Peyer's patch (tissue), 4 donors: ENCODE measurements around the gene IFI27L1. TPM values are rescaled to one million over a fixed set of nuclear protein-coding genes. Genes with fewer than 3 reads are reported as not detected.

Experiments
- DNase-seq, 3 donors: peaks; one replicate each; pipeline ENCODE4 v3.0.0-alpha.2; 2017 to 2019
- H3K27ac ChIP-seq, 4 donors: fragments of 200-600 bp; sonication (generic); one replicate each; pipeline ENCODE4 v1.5.1; 2016 to 2019
- H3K27me3 ChIP-seq, 2 donors: fragments of 200-600 bp; sonication (generic); one replicate each; pipeline ENCODE4 v1.5.1; 2019
- H3K36me3 ChIP-seq, 3 donors: fragments of 200-600 bp; sonication (generic); one replicate each; pipeline ENCODE4 v1.5.1; 2016 to 2019
- H3K4me1 ChIP-seq, 4 donors: fragments of 200-600 bp; sonication (generic); one replicate each; pipeline ENCODE4 v1.5.1; 2016 to 2019
- H3K4me3 ChIP-seq, 4 donors: fragments of 200-600 bp; sonication (generic); 1 replicate in 3 of 4; 2 replicates in 1 of 4; pipeline ENCODE4 v1.5.1; 2016 to 2019; ENCODE audit warnings: mild to moderate bottlenecking in 1 of 4
- H3K9me3 ChIP-seq, 4 donors: fragments of 200-600 bp; sonication (generic); one replicate each; pipeline ENCODE4 v1.5.1; 2016 to 2019; ENCODE audit warnings: mild to moderate bottlenecking in 1 of 4
- CTCF ChIP-seq, 6 experiments: fragments of 450-650 bp in 4 of 6; fragments of 200-600 bp in 2 of 6; sonication (generic) in 1 of 6; IDR thresholded peaks; one replicate each; pipeline ENCODE4 v1.5.1; 2017 to 2019; ENCODE audit warnings: antibody characterized with exemption in 6 of 6, mild to moderate bottlenecking in 3 of 6, moderate library complexity in 1 of 6
- POLR2A ChIP-seq, 2 donors: fragments of 450-650 bp; IDR thresholded peaks; one replicate each; pipeline ENCODE4 v1.5.1; 2017; ENCODE audit warnings: antibody characterized with exemption in 2 of 2, mild to moderate bottlenecking in 2 of 2, moderate library complexity in 2 of 2
- total RNA-seq, 4 donors: library from RNA; depleted of rRNA; stranded (reverse); fragments of >200 nt; gene quantifications; one replicate each; pipeline ENCODE4 v1.1.0, GENCODE V29; 2016

IFI27L1 gene
- total RNA-seq, 4 donors from 2014 or later = 4.9 to 14.7 (median 6.6) TPM

GRCh38 chr14:94113073-94113472, 32.0 kb downstream of the IFI27L1 start:
- peak in 1 of 3 donors; percentile 42 for DNase-seq
- no peaks in the 10 kb centered on the region for H3K9me3 ChIP-seq
- no peaks in the 10 kb centered on the region for H3K36me3 ChIP-seq
- no peak overlapping the region for H3K4me3 ChIP-seq
- H3K4me1 ChIP-seq = peaks cover 0 to 37% (median 3%) of the 10 kb centered on the region in 4 donors
- TF ChIP-seq CTCF (IDR thresholded peaks at IDR 0.05) (no peak), POLR2A (IDR thresholded peaks at IDR 0.05) (no peak)
- no peaks in the 10 kb centered on the region for H3K27me3 ChIP-seq
- H3K27ac ChIP-seq = peak overlapping the region in 2 of 4 donors; percentile 47 to 66

- peak overlapping the region in 3 of 4 donors; percentile 17 to 47 (median 41) for H3K27ac ChIP-seq
- H3K4me3 ChIP-seq = no peak overlapping the region
- TF ChIP-seq CTCF (IDR thresholded peaks at IDR 0.05) (no peak), POLR2A (IDR thresholded peaks at IDR 0.05) (no peak)
- no peaks in the 10 kb centered on the region for H3K9me3 ChIP-seq
- H3K36me3 ChIP-seq = no peaks in the 10 kb centered on the region
- peaks cover 0 to 37% (median 3%) of the 10 kb centered on the region in 4 donors for H3K4me1 ChIP-seq
- peak in 1 of 3 donors; percentile 68 for DNase-seq
- H3K27me3 ChIP-seq = no peaks in the 10 kb centered on the region
Measured at GRCh38 chr14:94113490-94113889, 32.4 kb downstream of the IFI27L1 start.

GRCh38 chr14:94113908-94114588, 32.9 kb downstream of the IFI27L1 start:
- Histone ChIP-seq H3K27ac (peak overlapping the region in 3 of 4 donors; percentile 17 to 47 (median 41)), H3K4me1 (peaks cover 0 to 37% (median 3%) of the 10 kb centered on the region in 4 donors), H3K36me3 (no peaks in the 10 kb centered on the region)

GRCh38 chr14:94114589-94115057, 33.5 kb downstream of the IFI27L1 start:
- no peak overlapping the region for H3K4me3 ChIP-seq
- peaks cover 0 to 8% (median 3%) of the 10 kb centered on the region in 4 donors for H3K9me3 ChIP-seq
- no peaks in the 10 kb centered on the region for H3K36me3 ChIP-seq
- TF ChIP-seq POLR2A (IDR thresholded peaks at IDR 0.05) (no peak), CTCF (IDR thresholded peaks at IDR 0.05) (no peak)
- H3K27me3 ChIP-seq = no peaks in the 10 kb centered on the region
- H3K4me1 ChIP-seq = peaks cover 0 to 36% (median 3%) of the 10 kb centered on the region in 4 donors
- H3K27ac ChIP-seq = peak overlapping the region in 2 of 4 donors; percentile 41 to 47
- no peak for DNase-seq

More at GRCh38 chr14:94113908-94114588, 32.9 kb downstream of the IFI27L1 start:
- peak in 1 of 3 donors; percentile 27 for DNase-seq
- peaks cover 0 to 2% (median under 1%) of the 10 kb centered on the region in 4 donors for H3K9me3 ChIP-seq
- H3K4me3 ChIP-seq = no peak overlapping the region
- TF ChIP-seq CTCF (IDR thresholded peaks at IDR 0.05) = no peak
- no peak for TF ChIP-seq POLR2A (IDR thresholded peaks at IDR 0.05)
- no peaks in the 10 kb centered on the region for H3K27me3 ChIP-seq

GRCh38 chr14:94115058-94115591, 34.0 kb downstream of the IFI27L1 start:
- no peak for TF ChIP-seq POLR2A (IDR thresholded peaks at IDR 0.05)
- TF ChIP-seq CTCF (IDR thresholded peaks at IDR 0.05) = no peak
- DNase-seq = peak in 1 of 3 donors; percentile 59
- peak overlapping the region in 2 of 4 donors; percentile 41 to 47 for H3K27ac ChIP-seq
- peaks cover 0 to 31% (median 3%) of the 10 kb centered on the region in 4 donors for H3K4me1 ChIP-seq
- no peaks in the 10 kb centered on the region for H3K36me3 ChIP-seq
- H3K27me3 ChIP-seq = no peaks in the 10 kb centered on the region
- H3K4me3 ChIP-seq = no peak overlapping the region
- peaks cover 0 to 12% (median 4%) of the 10 kb centered on the region in 4 donors for H3K9me3 ChIP-seq
